Smooth muscle cell (in vitro differentiated cells): ENCODE results near the gene RFX2. TPM values are rescaled to one million over a fixed set of nuclear protein-coding genes. Genes with fewer than 3 reads are reported as not detected.

Experiments used
- DNase-seq: peaks from one replicate; lab custom pipeline; 2025; ENCODE audit not compliant: unreplicated experiment; lab: John Stamatoyannopoulos, UW
- H2AFZ ChIP-seq: fragments of 200-600 bp; sonication (generic); 2 replicates; pipeline ENCODE4 v1.6.0; 2016; ENCODE audit warnings: antibody characterized with exemption, low read depth, mild to moderate bottlenecking
- H3F3A ChIP-seq: fragments of 200-600 bp; sonication (generic); 2 replicates; pipeline ENCODE4 v1.6.0; 2017; ENCODE audit warnings: antibody characterized with exemption, low read depth
- H3K27ac ChIP-seq: fragments of 200-600 bp; sonication (generic); 2 replicates; pipeline ENCODE4 v1.5.1; 2016; ENCODE audit warnings: low read depth, mild to moderate bottlenecking
- H3K27me3 ChIP-seq: fragments of 200-600 bp; sonication (generic); 2 replicates; pipeline ENCODE4 v1.6.1; 2016; ENCODE audit warnings: low read depth, mild to moderate bottlenecking
- H3K36me3 ChIP-seq: fragments of 200-600 bp; sonication (generic); 2 replicates; pipeline ENCODE4 v1.5.1; 2016; ENCODE audit warnings: low read depth
- H3K4me1 ChIP-seq: fragments of 200-600 bp; sonication (generic); 2 replicates; pipeline ENCODE4 v1.5.1; 2016; ENCODE audit warnings: low read depth
- H3K4me2 ChIP-seq: fragments of 200-600 bp; sonication (generic); 2 replicates; pipeline ENCODE4 v1.6.0; 2016; ENCODE audit warnings: mild to moderate bottlenecking
- H3K4me3 ChIP-seq: fragments of 200-600 bp; sonication (generic); 2 replicates; pipeline ENCODE4 v1.5.1; 2016; ENCODE audit warnings: mild to moderate bottlenecking
- H3K79me2 ChIP-seq: fragments of 200-600 bp; sonication (generic); 2 replicates; pipeline ENCODE4 v1.6.0; 2016; ENCODE audit warnings: low read depth, mild to moderate bottlenecking
- H3K9ac ChIP-seq: fragments of 200-600 bp; sonication (generic); 2 replicates; pipeline ENCODE4 v1.6.0; 2016; ENCODE audit warnings: low read depth
- H3K9me3 ChIP-seq: fragments of 200-600 bp; sonication (generic); replicated peaks from 2 replicates; pipeline ENCODE4 v1.5.1; 2016; ENCODE audit warnings: low read depth
- H4K20me1 ChIP-seq: fragments of 200-600 bp; sonication (generic); 2 replicates; pipeline ENCODE4 v1.6.0; 2016; ENCODE audit warnings: low read depth
- CTCF ChIP-seq: fragments of 200-600 bp; sonication (generic); IDR thresholded peaks from 2 replicates; pipeline ENCODE4 v1.5.1; 2017; ENCODE audit warnings: borderline replicate concordance, mild to moderate bottlenecking, antibody characterized with exemption; ENCODE audit not compliant: insufficient read depth, poor library complexity, severe bottlenecking
- WGBS: methylation state at CpG from one replicate; pipeline ENCODE4 v1.1.7; 2016; ENCODE audit warnings: low lambda C conversion rate; 5-methylcytosine and 5-hydroxymethylcytosine counted together
- polyA plus RNA-seq: library from polyadenylated mRNA; unstranded; fragments of >200 nt; fragmentation: Nextera tagmentation; extraction: Ambion mirVana; gene quantifications from 2 replicates; pipeline ENCODE4 v1.2.1, GENCODE V29; 2016
- total RNA-seq: library from RNA; depleted of rRNA; stranded (reverse); fragments of >200 nt; gene quantifications from 2 replicates; pipeline ENCODE4 v1.2.3, GENCODE V29; 2014

RFX2 gene
- total and polyA plus RNA-seq, 2 experiments from 2014 or later: 4.7 to 7.5 TPM

- H3F3A ChIP-seq: no peaks in the 10 kb centered on the region
- TF ChIP-seq CTCF: no peak
- H3K9ac ChIP-seq: no peak overlapping the region
- H3K79me2 ChIP-seq: no peaks in the 10 kb centered on the region
- no peak overlapping the region for H3K4me2 ChIP-seq
- H3K27me3 ChIP-seq: peaks cover 7% of the 10 kb centered on the region
- H2AFZ ChIP-seq: no peak overlapping the region
- no peak overlapping the region for H3K4me3 ChIP-seq
- 76% methylated on average over 13 of the region's 13 CpGs for WGBS
- H3K9me3 ChIP-seq: no peaks in the 10 kb centered on the region
- no peaks in the 10 kb centered on the region for H3K4me1 ChIP-seq
- no peak overlapping the region for H3K27ac ChIP-seq
- no peak for DNase-seq
- no peaks in the 10 kb centered on the region for H4K20me1 ChIP-seq
- H3K36me3 ChIP-seq: no peaks in the 10 kb centered on the region
Observed at GRCh38 chr19:6014551-6015135, 95.7 kb downstream of the RFX2 start.

- no peak for DNase-seq
- no peaks in the 10 kb centered on the region for H3K79me2 ChIP-seq
- no peak overlapping the region for H3K4me2 ChIP-seq
- no peaks in the 10 kb centered on the region for H3K9me3 ChIP-seq
- H3K27ac ChIP-seq: no peak overlapping the region
- no peak overlapping the region for H3K9ac ChIP-seq
- no peaks in the 10 kb centered on the region for H3K36me3 ChIP-seq
- no peak for TF ChIP-seq CTCF
- H3K4me3 ChIP-seq: no peak overlapping the region
- peaks cover 7% of the 10 kb centered on the region for H3K27me3 ChIP-seq
- no peak overlapping the region for H2AFZ ChIP-seq
- WGBS: 89% methylated on average over 18 of the region's 18 CpGs
- no peaks in the 10 kb centered on the region for H4K20me1 ChIP-seq
- H3K4me1 ChIP-seq: no peaks in the 10 kb centered on the region
- no peaks in the 10 kb centered on the region for H3F3A ChIP-seq
Observed at GRCh38 chr19:6012426-6013170, 97.7 kb downstream of the RFX2 start.

GRCh38 chr19:6011794-6012193 lies 98.5 kb downstream of the RFX2 start:
- no peak for DNase-seq
- H2AFZ ChIP-seq: no peak overlapping the region
- H3K4me1 ChIP-seq: no peaks in the 10 kb centered on the region
- H3K9ac ChIP-seq: no peak overlapping the region
- H3K79me2 ChIP-seq: no peaks in the 10 kb centered on the region
- H3F3A ChIP-seq: no peaks in the 10 kb centered on the region
- no peak overlapping the region for H3K4me3 ChIP-seq
- H3K36me3 ChIP-seq: no peaks in the 10 kb centered on the region
- peaks cover 5% of the 10 kb centered on the region for H3K27me3 ChIP-seq
- no peak overlapping the region for H3K27ac ChIP-seq
- no peak overlapping the region for H3K4me2 ChIP-seq
- no peak for TF ChIP-seq CTCF
- H3K9me3 ChIP-seq: no peaks in the 10 kb centered on the region
- WGBS: 75% methylated on average over 1 of the region's 1 CpG
- no peaks in the 10 kb centered on the region for H4K20me1 ChIP-seq
